GM12891 (cell line): ENCODE measurements around the gene NFATC1.

Experiments
- POLR2A ChIP-seq: IDR thresholded peaks from 2 replicates; pipeline ENCODE4 v1.6.1; 2011; ENCODE audit warnings: low read depth, low read length, control low read depth
- POLR2AphosphoS5 ChIP-seq: IDR thresholded peaks from 2 replicates; pipeline ENCODE4 v1.6.1; 2011; ENCODE audit warnings: low read depth, low read length, control low read depth
- SPI1 ChIP-seq: IDR thresholded peaks from 2 replicates; pipeline ENCODE4 v1.6.1; 2011; ENCODE audit warnings: low read depth, low read length, control low read depth

DNA sequence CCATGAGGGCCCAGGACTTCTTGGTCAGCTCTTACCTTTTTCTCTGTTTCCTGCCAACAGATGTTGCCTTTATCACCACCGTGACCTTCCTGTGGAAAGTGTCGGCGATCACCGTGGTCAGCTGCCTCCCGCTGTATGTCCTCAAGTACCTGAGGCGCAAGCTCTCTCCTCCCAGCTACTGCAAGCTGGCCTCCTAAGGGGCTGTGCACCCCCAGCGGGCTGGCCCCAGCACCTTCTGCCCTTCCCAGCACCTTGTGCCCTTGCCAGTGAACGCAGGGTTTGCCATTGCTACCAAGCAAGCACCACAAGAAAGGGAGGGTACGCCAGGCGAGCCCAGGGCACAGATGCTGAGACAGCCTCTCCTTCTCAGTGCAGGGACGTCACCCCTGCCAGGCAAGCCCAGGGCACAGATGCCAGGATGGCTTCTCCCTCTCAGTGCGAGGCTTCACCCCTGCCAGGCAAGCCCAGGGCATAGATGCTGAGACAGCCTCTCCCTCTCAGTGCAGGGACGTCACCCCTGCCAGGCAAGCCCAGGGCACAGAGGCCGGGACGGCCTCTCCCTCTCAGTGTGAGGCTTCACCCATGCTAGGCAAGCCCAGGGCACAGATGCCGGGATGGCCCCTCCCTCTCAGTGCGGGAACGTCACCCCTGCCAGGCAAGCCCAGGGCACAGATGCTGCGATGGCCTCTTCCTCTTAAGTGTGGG lies 18.4 kb upstream of the NFATC1 start:
- TF ChIP-seq POLR2AphosphoS5 (no peak), POLR2A (no peak), SPI1 (no peak)
